GM19099 (cell line): ENCODE measurements around the gene MACF1.

Experiments
- POLR2A ChIP-seq: IDR thresholded peaks from 3 replicates; pipeline ENCODE4 v1.6.1; 2011; ENCODE audit warnings: low read depth; ENCODE audit not compliant: insufficient read length; ENCODE audit errors: extremely low read depth

Gene MACF1

GRCh38 chr1:39194398-39195051 is 10.0 kb upstream of the MACF1 start:
- TF ChIP-seq POLR2A, result no peak

GRCh38 chr1:39195166-39196111 is 9.1 kb upstream of the MACF1 start:
- no peak for TF ChIP-seq POLR2A

GRCh38 chr1:39196244-39197215 is 8.0 kb upstream of the MACF1 start:
- no peak for TF ChIP-seq POLR2A

GRCh38 chr1:39199593-39199992 is 4.9 kb upstream of the MACF1 start:
- TF ChIP-seq POLR2A, result no peak

GRCh38 chr1:39205102-39205780 is 746 bp downstream of the MACF1 start:
- TF ChIP-seq POLR2A, result no peak

GRCh38 chr1:39205781-39206464 is 1.4 kb downstream of the MACF1 start:
- no peak for TF ChIP-seq POLR2A

- no peak for TF ChIP-seq POLR2A
Measured at GRCh38 chr1:39210649-39211048, 6.2 kb downstream of the MACF1 start.

GRCh38 chr1:39212499-39212898 is 8.0 kb downstream of the MACF1 start:
- no peak for TF ChIP-seq POLR2A

GRCh38 chr1:39213511-39214002 is 9.1 kb downstream of the MACF1 start:
- no peak for TF ChIP-seq POLR2A

- TF ChIP-seq POLR2A, result no peak
Measured at GRCh38 chr1:39214021-39214713, 9.7 kb downstream of the MACF1 start.

- TF ChIP-seq POLR2A, result no peak
Measured at GRCh38 chr1:39214714-39214997, 10.2 kb downstream of the MACF1 start.

GRCh38 chr1:39214998-39215873 is 10.7 kb downstream of the MACF1 start:
- TF ChIP-seq POLR2A, result peak; percentile 71
